Medulla oblongata (tissue), 1 donor: ENCODE results near the gene SLC8A1.

ENCODE experiments used
- DNase-seq: peaks from one replicate; pipeline ENCODE4 v3.0.0-alpha.2; 2015; ENCODE audit errors: extremely low spot score

The SLC8A1 gene

DNA sequence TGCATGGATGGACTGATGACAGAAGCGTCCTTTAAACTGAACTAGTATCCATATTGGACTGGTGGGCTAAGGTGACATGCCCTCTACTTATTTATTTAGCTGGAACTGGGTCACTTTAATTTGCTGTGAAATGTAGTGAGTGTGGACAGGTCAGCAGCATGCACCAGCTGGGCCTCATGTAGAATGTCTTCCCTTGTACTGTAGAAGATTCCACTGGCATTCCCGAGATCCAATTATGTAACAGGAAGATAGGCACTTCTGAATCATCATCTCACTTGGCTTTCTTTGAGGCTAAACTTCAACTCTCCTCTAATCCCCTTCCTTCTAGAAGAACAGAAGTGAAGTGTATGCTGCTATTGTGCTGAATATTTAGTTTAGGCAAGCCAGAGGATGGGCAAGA is 296.2 kb downstream of the SLC8A1 start:
- no peak for DNase-seq

DNA sequence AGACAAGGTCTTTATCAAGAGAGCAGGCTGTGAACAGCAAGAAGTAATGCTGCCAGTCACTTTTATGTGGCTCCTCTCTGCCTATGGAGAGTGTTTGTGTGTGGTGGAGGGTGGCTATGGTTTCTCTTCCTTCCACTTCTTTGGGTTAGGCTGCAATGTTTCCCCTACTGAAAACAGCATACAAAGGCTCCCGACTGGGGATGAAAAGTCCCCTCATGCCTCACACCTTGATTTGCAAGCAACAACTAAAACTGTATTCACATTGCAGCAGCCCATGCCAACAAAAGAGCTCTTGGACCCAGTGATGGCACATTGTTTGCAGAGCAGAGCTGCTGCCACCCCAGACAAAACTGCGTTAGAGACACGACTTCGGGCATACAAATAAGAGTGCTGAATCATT is 301.6 kb downstream of the SLC8A1 start:
- DNase-seq, result peak; percentile 8

DNA sequence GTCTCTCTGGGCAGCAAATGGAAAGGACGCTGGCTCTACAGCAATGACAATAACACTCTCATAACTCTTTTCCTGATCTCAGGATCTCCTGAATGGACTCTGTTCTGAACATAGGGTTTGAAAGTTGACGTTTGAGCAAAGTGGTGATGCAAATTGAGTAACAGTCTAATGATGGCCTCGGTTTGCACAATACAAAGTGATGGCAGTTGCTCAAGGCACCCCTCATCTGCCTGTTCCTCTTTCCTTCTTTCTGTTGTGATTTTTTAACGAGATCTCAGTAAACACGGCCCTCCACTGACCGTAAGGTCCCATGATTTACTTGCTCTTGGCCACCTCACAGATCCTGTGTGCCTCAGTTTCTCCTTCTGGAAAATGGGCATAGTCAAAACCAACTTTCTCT is 303.6 kb downstream of the SLC8A1 start:
- no peak for DNase-seq

DNA sequence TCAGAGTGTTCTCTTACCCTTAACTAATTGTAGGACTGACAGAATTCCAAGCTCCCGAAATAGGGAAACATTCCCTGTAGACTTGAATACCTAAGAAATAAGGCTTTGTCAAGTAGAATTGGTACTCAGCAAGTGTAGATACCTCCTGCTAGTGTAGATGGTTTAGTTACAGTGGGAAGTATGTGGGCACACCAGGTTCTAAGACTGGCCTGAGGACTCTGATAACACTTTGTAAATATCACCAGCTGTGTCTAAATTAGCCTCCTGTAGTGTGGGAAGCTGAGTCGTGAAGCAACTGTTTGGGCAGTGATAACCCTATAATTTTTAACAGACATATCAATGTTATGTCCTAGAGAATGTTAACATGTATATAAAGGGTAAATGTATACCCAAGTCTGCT is 304.5 kb downstream of the SLC8A1 start:
- DNase-seq, result no peak

DNA sequence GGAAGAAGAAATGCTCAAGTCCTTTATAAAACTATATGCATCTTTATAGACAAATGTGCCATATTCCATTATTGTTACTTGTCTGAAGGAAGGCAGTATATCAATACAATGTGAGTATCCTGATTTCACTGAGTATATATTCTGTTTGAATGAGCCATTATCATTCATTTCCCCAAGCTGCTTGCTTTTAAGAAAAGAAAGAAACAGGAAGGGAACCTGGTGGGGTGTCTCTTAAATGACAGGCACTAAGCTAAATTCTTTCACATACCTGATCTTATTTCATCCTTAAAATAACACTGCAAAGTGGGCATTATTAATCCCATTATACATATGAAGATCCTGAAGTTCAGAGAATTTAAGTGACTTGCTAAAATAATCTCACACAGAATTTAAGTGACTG is 307.9 kb downstream of the SLC8A1 start:
- DNase-seq, result no peak

DNA sequence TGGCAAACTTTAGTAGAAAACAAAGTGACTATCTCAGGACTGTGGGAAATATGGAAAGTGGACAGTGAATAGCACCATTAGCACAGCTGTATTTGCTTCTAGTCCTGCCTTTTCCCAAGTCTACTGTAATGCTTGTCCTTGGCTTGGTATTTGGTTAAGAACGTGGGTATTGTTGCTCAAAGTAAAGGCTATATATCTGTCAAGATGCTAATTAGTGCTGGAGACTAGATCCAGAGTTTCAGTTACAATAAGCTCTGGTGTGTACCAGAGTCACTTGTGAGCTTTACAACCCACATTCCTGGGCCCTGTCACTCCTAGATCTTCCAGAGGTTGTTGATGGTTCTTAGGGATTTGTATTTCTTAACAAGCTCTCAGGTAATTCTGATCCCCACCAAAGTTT is 313.6 kb downstream of the SLC8A1 start:
- no peak for DNase-seq

DNA sequence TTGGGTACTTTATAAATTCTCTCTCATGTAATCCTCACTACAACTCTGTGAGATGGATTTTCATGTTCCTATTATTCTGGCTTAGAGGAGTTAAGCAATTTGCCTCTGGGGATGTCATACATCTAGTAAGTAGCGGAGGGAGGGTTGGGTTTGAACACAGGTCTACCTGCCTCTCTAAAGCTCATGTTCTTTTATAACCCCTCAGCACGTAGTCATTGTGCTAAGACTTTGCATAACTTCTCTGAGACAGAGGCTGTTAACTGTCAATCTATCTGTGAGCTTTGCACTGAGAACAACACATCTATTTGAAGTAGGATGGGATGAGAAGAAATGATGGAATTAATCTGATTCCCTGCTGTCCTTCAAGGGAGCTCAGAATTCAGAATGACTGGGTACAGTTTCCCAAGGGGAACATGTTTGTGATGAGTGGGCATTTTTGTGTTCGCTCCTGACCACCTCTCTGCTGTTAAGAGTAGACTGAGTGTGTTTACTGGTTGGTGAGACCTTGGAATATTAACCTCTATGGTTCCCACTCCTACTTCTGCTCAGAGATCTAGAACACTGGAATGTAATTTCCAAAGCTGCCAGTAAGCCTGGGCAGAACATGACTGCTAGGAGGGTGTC is 320.7 kb downstream of the SLC8A1 start:
- no peak for DNase-seq

DNA sequence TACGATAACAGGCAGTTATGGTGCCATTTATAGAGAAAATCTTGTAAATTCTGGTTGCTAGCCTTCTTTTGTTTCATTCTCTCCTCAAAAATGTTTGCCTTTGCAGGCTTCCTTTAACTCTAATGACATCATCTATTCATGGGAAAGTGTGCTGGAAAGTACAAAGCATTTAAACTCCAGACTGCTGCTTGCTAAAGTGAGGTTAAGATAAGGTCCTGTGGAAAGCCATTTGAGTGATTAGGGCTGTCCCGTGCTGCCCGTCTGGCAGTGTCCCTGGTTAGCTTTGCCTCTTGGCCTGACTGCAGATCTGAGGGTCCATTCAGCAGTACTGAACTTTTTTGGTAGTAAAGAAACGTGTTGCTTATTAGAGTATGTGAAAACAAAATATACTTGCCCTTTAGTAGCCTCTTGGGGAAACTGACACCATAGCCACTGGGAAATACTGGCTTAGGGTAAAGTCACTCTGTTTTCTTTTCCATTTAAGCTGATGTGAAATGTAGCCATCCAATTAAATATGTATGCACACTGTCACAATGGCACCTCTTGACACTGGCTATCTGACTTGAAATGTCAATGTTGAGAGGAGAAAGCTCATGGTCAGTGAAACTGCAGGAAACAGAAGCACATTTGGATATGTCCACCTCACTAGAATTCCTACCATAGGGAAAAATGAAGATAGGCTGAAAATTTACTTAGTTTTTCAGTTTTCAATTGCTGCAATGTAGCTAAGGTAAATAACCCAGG is 321.5 kb downstream of the SLC8A1 start:
- no peak for DNase-seq

DNA sequence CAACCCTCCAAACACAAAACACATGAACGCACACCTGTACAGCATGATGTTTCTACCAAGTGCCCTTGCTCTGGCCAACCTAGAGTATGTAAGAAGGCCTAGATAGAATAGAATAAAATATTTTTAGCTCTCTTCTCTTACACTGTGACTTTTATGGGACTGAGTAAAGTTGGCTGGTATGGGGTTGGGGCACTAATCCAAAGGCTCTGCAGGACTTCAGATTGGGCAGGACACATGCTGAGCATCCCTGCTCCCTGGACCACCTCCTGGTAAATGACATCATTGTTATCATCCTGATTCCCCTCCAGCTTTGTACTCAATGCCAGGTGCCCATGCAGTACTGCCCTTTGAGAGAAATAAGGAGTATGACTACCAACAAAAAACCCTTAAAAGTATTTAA is 322.2 kb downstream of the SLC8A1 start:
- no peak for DNase-seq

DNA sequence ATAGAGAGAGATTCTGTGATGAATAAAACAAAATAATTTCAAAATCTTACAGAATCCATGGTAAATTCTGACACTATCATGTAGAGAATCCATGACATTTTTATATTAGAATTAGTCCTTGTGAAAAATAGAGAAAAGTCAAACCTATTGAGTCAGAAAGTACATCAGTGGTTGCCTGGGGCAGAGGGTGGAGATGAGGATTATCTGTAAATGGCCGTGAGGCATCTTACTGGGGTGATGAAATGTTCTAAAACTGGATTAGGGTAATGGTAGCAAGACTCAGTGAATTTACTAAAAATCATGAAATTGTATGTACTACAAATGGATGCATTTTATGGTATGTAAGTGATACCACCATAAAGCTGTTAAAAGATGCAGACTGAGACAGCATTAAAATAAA is 323.1 kb downstream of the SLC8A1 start:
- no peak for DNase-seq

DNA sequence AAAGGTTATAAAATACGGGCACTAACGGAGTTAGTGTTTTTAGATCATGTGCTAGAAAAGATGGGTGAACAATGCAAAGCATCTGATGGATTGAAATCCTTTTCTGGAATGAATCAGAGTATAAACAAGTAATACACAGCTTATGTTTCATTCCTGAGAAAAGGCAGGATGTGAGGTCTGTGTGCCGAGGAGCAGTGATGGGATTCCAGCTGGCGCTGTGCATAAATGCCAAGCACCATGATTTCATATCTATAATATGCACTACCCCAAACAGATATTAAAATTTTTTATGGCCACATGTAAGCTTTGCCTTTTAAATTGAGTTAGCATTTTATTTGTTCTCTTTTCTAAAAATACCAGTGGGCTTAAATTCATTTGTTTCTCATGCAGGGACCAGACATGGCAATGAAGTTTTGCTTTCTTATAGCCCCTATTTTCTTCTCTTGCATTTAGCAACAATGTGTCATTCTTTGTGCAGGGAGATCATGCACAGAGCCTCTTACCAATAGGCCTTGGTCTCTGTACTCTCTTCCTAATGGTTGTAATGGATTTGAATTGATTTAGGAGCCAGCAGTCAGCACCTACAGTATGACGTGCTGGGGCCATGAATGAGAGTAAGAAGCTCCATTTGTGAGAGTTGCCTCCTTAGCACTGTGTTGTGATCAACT is 323.9 kb downstream of the SLC8A1 start:
- no peak for DNase-seq

DNA sequence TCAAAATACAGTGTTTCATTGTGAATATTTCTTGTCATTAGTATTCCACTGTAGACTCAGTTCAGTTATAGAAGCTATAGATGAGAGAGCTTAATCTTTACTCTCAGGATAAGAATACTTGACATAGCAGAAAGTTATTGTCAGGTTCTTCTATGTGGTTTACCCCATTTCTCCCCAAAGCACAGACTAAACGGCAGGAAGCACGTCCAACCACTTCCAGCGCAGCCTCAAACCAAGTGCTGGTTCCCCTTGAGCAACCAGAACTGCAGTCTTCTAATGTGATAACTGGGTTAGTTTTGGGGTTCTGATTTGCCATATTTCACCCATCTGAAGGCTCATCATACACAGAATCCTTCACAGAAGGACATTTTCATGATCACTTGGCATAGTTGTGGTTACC is 324.7 kb downstream of the SLC8A1 start:
- no peak for DNase-seq

DNA sequence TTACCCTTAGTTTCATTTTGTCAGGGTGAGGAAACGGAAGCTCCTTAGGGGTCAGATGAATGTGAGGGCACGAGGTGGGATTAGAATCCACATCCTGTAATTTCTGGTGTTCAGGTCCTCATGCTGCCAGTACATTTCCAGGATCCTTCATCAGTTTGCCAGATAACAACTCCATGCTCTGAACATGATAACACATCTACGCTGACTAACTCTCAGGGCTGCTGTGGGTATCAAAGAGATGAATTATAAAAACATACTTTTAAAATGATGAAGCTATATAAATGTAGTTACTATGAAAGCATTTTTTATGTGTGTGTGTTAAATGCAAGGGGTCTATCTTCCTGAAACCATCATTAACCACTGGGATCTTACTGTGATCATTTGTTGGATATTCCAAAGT is 325.9 kb downstream of the SLC8A1 start:
- DNase-seq, result no peak

DNA sequence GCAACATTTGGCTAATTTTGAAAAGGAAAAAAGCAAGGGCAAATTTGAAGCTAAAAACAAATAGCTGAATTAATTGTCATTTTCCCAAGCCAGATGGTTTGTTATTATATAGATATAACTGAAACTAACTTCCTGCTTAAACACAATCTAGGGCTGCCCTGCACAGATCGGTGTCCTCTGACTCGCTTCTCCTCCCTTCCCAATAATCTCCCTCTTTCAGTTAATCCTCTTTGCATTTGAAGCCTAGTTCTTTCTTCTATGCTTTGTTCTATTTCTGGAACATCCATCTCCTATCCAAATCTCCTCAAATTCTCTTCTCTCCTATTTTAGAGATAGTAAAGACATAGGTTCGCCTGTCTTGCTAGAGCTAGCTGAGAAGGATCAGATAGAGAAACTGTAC is 328.1 kb downstream of the SLC8A1 start:
- no peak for DNase-seq

DNA sequence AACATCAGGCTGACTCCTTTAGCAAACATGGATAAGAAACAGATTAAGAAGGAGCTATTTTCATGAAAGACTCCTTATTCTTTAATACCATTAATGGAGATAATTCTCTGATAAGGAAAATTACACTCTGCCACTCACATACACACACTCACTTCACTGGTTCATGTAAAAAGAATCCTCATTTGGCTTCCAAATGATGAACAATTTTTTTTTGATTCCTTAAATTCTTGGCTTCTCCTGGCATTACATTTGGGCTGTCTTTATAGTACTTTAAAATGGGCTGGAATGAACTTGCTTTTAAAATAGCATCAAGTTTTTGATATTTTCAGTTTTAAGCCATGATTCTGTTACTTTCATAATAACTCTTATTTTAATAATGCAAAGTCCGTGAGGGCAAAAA is 328.6 kb downstream of the SLC8A1 start:
- no peak for DNase-seq

DNA sequence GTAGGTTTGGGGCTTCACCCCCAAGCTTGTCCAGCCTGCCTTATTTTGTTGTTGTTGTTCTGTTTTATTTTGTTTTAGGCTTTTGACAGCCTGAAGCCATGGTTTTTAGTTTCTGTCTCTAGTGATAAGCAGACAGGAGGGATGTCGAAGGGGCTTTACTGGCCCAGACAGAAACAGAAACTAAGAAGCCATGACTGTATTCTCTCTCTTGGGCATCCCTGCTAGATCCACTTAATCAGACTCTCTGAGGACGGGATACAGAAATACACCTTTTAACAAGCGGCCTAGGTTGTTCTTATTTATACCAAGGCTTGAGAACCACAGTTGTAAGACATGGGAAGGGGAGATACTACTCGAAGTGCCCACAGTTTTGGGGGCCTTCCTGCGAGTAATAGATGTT is 330.9 kb downstream of the SLC8A1 start:
- no peak for DNase-seq

DNA sequence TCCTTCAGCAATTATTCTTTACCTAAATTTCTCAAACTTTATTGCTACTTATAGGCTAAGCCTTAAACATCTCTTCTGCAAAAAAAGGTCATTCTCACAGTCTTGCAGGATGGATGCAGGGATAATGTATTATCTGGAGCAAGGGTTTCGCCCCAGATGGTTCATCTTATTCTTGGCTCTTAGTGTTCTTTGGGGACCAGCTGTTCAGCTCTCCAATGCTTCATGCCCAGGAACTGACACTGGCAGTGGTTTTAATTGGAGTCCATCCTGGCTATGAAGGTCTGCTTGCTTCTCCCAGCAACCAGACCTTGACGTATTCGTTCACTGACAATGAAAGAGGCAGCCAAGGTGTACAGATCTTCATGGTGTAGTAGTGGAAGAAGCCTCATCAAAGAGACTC is 331.9 kb downstream of the SLC8A1 start:
- peak; percentile 9 for DNase-seq

DNA sequence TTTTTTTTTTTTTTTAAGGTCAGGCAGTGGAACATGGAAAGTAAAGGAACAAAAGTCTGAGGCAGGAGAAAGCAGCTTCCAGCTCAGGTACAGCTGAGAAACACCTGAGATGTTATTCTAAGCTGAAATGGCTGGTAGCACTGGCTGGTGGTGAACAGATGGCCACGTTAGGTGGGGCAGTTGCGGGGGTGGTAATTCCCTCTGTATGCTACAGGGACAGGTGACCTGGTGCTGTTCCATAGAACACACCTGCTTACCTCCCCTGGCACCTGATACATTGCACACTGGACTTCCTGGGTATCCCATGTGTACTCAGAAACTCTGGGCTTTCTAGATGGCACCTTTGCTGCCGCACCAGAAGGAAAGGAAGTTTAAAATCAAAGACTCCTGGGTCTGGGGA is 333.3 kb downstream of the SLC8A1 start:
- no peak for DNase-seq

DNA sequence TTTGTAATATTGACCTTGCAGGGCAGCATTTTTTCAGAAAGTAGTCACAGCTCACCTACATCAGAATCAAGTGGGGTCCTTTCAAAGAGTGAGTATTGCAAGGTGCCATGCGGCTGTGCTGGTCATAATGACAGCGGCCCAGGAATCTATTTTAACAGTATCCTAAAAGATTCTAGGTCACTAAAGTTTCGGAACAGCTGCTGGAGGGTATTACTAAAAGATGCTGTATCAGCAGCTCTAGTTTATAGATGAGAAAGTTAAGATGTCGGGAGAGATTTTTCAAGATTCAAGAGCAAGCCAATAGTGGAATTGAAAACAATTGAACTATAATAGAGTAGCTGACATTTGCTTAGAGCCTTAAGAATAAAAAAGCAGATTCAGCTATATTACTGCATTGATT is 336.0 kb downstream of the SLC8A1 start:
- DNase-seq, result no peak

DNA sequence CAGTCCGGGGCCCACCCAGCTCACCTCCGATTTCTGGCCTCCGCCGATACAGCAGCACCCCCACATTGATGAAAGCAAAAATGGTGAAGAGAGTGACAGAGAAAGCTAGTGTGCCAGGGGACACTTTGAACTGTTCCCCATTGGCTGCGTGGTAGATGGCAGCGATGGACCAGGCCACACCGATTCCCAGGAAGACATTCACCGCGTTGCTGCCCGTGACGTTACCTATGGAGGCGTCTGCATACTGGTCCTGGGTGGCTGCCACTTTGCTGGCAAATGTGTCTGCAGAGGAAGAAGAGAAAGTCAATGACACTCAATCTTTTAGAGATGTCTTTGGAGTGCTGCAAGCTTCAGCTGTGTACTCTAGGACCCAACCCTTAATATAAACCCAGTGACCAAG is 336.5 kb downstream of the SLC8A1 start:
- no peak for DNase-seq

DNA sequence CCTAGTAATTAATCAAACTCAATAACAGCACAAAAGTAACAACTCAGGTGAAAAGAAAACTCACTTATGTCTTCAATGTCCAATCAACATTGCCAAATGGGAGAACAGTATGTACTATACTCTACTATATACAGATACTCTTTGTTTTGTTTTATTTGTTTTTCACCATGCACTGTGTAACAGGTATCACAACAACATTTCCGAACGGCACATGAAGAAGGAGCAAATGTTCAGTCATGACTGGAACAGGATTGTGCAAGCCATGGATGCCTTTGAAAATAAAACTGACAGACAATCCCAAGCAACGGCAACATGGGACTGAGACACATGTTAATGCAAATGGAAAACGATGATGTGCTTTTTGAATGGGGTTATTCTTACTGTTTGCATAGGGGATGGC is 337.9 kb downstream of the SLC8A1 start:
- no peak for DNase-seq

DNA sequence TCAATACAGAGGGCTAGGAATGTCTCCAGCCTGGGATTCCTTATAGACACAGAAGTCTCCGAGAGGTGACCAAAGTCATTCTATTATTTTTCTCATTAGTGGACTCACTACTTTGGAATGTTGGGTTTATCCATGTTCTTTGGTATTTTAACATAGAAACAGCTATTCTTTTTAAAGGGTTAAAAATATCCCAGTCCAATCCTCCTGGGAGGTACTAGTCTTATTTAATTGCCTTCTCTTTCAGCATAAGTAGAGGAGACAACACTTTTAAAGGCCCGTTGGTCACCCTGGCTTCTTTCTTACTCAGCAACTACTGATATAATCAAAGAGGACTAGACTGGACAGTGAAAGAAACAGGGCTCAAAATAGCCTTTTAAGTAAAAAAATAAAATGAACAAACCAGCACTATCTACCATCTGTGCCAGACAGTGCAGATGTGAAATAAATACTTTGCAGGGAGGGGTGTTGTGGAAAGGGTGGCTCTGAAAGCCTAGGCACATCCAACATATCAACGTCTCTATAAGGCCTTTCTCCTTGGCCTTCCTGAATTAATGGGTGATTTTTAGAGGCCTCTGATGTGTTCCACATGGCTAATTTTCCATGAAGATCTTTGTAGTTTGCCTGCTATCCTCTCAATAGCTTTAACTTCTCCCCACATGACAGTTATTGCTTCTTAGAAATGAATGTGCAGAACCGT is 338.5 kb downstream of the SLC8A1 start:
- DNase-seq, result no peak

DNA sequence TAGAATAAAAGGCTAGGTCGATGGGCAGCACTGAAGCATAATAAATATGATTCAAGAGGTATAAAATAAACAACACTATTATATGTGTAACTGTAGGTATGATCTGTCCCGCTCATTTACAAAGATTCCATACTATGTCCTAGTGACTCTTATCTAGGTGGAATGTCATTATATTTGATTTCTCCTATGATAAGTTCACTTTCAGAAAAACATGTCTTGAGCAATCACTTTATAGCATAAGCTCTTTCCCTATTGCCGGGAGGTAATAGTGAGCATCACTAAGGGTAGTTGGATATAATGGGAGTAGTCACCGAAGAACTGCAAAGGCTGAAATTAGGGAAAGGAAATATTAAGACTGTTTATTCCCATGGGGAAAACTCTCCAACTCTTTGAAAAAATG is 342.5 kb downstream of the SLC8A1 start:
- no peak for DNase-seq
